GM12878 (cell line): ENCODE results near the gene MKRN1.

ENCODE experiments used
- CTCF ChIP-seq, 3 experiments: IDR thresholded peaks in 2 of 3; conservative IDR thresholded peaks in 1 of 3; 2 replicates each; pipeline ENCODE4 v1.5.1; 2011; ENCODE audit warnings: low read depth in 3 of 3, low read length in 3 of 3, mild to moderate bottlenecking in 3 of 3, control low read depth in 2 of 3, moderate library complexity in 2 of 3, inconsistent platforms in 1 of 3, mixed read lengths in 1 of 3; ENCODE audit not compliant: control insufficient read depth in 2 of 3, insufficient read depth in 1 of 3; ENCODE audit errors: extremely low read depth in 1 of 3
- ELK1 ChIP-seq: IDR thresholded peaks from 2 replicates; pipeline ENCODE4 v1.6.1; 2012; ENCODE audit warnings: low read depth, low read length, improper control_type of control experiment
- EP300 ChIP-seq, 2 experiments: fragments of 150-350 bp in 1 of 2; IDR thresholded peaks; 2 replicates each; pipeline ENCODE4 v1.6.1; 2011 to 2012; ENCODE audit warnings: low read depth in 2 of 2, low read length in 2 of 2, borderline replicate concordance in 1 of 2, improper control_type of control experiment in 1 of 2, inconsistent platforms in 1 of 2; ENCODE audit not compliant: control insufficient read depth in 1 of 2
- HCFC1 ChIP-seq: fragments of 150-350 bp; IDR thresholded peaks from 2 replicates; pipeline ENCODE4 v1.6.1; 2014; ENCODE audit warnings: low read length
- HDAC6 ChIP-seq: fragments of 200-600 bp; sonication (generic); IDR thresholded peaks from one replicate; pipeline ENCODE4 v1.8.0; 2017; ENCODE audit warnings: antibody characterized with exemption; ENCODE audit not compliant: unreplicated experiment
- POLR2A ChIP-seq: IDR thresholded peaks from 2 replicates; pipeline ENCODE4 v1.6.1; 2011; ENCODE audit warnings: low read depth, mild to moderate bottlenecking, low read length
- RAD21 ChIP-seq: IDR thresholded peaks from 2 replicates; pipeline ENCODE4 v1.6.1; 2011; ENCODE audit warnings: mild to moderate bottlenecking, low read depth, low read length, moderate library complexity; ENCODE audit not compliant: insufficient read depth
- SP1 ChIP-seq: IDR thresholded peaks from one replicate; pipeline ENCODE4 v1.6.1; 2011; ENCODE audit warnings: low read depth, low read length
- SPI1 ChIP-seq: IDR thresholded peaks from 2 replicates; pipeline ENCODE4 v1.6.1; 2011; ENCODE audit warnings: low read depth, mild to moderate bottlenecking, low read length, moderate library complexity, borderline replicate concordance; ENCODE audit not compliant: insufficient read depth
- STAT3 ChIP-seq: IDR thresholded peaks from 2 replicates; pipeline ENCODE4 v1.6.1; 2011; ENCODE audit warnings: low read depth, low read length, improper control_type of control experiment

- TF ChIP-seq STAT3 = no peak
- no peak for TF ChIP-seq CTCF (IDR thresholded peaks at IDR 0.05 in 2 of 3, conservative IDR thresholded peaks at IDR 0.05 in 1 of 3; ENCODE audit: control insufficient read depth in 2 of 3, extremely low read depth in 1 of 3, insufficient read depth in 1 of 3, low read depth in 3 of 3, low read length in 3 of 3)
- no peak for TF ChIP-seq EP300 (IDR thresholded peaks at IDR 0.05; ENCODE audit: borderline replicate concordance in 1 of 2, control insufficient read depth in 1 of 2, low read depth in 2 of 2, low read length in 2 of 2)
- TF ChIP-seq HDAC6 = no peak
- no peak for TF ChIP-seq ELK1
- TF ChIP-seq HCFC1 = no peak
- no peak for TF ChIP-seq RAD21
- TF ChIP-seq POLR2A = no peak
- TF ChIP-seq SPI1 = no peak
- no peak for TF ChIP-seq SP1
Observed at GRCh38 chr7:140447841-140448240, 31.5 kb downstream of the MKRN1 start.
